GM20000 (cell line): ENCODE measurements around the gene DPH1.

Experiments used
- DNase-seq: peaks from one replicate; pipeline ENCODE4 v3.0.0; 2012; ENCODE audit warnings: low spot score
- TF ChIP-seq, protein P1 (sequence below): IDR thresholded peaks from 2 replicates; pipeline ENCODE4 v1.5.1; 2012; ENCODE audit warnings: mild to moderate bottlenecking, control low read depth; ENCODE audit errors: extremely low read depth, missing control alignments

DPH1 gene

DNA sequence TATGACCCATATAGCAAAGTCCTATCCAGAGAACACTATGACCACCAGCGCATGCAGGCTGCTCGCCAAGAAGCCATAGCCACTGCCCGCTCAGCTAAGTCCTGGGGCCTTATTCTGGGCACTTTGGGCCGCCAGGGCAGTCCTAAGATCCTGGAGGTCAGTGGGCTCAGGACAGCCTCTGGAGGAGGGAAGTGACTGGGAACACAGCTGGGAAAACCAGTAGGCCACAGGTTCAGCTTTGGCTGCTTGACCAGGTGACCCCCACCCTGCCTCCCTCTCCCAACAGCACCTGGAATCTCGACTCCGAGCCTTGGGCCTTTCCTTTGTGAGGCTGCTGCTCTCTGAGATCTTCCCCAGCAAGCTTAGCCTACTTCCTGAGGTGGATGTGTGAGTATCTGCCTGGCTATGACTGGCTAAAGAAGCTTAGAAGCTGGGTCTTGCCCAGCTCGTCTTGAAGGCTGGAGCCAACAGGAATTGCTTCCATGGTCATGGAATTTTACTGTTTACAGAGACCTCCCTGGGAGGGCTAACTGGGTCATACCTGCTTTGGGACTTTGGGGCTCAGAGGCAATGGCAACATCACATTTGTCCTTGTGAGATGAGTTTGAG, 10.4 kb downstream of the DPH1 start:
- no peak for DNase-seq
- TF ChIP-seq, protein P1, sequence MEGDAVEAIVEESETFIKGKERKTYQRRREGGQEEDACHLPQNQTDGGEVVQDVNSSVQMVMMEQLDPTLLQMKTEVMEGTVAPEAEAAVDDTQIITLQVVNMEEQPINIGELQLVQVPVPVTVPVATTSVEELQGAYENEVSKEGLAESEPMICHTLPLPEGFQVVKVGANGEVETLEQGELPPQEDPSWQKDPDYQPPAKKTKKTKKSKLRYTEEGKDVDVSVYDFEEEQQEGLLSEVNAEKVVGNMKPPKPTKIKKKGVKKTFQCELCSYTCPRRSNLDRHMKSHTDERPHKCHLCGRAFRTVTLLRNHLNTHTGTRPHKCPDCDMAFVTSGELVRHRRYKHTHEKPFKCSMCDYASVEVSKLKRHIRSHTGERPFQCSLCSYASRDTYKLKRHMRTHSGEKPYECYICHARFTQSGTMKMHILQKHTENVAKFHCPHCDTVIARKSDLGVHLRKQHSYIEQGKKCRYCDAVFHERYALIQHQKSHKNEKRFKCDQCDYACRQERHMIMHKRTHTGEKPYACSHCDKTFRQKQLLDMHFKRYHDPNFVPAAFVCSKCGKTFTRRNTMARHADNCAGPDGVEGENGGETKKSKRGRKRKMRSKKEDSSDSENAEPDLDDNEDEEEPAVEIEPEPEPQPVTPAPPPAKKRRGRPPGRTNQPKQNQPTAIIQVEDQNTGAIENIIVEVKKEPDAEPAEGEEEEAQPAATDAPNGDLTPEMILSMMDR, result no peak

- DNase-seq, result no peak
- TF ChIP-seq, protein P1, result no peak
Measured at GRCh38 chr17:2040942-2041560, 11.1 kb downstream of the DPH1 start.

DNA sequence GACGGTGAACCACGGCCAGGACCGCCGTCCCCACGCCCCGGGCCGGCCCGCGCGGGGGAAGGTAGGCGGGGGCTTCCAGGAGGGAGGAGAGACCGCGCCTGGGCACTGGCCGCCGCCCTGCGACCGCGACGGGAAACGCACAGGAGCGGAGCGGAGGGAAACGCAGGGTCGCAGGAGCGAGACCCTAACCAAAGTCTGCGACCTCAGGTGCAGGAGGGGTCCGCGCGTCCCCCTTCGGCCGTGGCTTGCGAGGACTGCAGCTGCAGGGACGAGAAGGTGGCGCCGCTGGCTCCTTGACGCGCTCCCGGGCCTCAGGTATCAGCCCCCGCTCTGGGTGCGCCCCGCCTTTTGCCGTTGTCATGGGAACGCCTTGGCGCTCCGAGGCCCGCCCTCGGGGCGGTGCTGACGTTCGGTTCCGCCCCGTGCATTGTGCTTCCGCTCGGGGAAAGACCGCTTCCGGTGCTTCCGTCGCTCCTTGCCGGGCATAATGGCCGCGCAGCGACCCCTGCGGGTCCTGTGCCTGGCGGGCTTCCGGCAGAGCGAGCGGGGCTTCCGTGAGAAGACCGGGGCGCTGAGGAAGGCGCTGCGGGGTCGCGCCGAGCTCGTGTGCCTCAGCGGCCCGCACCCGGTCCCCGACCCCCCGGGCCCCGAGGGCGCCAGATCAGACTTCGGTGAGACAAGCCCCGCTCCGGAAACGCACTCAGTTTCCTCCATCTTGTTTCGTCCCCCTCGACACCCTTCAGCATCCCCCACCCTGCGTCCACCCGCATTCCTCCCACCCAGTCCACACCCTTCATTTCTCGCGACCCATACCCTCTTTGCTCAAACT, 11.8 kb downstream of the DPH1 start, which contains the start of gene OVCA2:
OVCA2 (plus strand) TSS at position 462 of the 829 bp plus-strand sequence; CDS start at position 488, 26 bp downstream.
- peak; percentile 99 for DNase-seq
- TF ChIP-seq, protein P1, result peak; percentile 60

DNA sequence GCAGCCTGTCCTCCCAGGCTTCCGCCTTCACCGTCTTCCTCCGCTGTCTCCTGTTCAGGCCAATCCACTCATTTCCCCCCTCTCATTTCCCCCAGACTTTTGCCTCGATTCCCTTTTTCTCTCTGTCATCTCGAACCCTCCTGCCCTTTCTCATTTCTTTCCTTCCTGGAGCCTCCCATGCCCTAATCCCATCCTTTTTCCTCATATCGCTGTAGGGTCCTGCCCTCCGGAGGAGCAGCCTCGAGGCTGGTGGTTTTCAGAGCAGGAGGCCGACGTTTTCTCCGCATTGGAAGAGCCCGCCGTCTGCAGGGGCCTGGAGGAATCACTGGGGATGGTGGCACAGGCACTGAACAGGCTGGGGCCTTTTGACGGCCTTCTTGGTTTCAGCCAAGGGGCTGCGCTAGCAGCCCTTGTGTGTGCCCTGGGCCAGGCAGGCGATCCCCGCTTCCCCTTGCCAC, 12.5 kb downstream of the DPH1 start:
- DNase-seq, result no peak
- TF ChIP-seq, protein P1, result no peak

DNA sequence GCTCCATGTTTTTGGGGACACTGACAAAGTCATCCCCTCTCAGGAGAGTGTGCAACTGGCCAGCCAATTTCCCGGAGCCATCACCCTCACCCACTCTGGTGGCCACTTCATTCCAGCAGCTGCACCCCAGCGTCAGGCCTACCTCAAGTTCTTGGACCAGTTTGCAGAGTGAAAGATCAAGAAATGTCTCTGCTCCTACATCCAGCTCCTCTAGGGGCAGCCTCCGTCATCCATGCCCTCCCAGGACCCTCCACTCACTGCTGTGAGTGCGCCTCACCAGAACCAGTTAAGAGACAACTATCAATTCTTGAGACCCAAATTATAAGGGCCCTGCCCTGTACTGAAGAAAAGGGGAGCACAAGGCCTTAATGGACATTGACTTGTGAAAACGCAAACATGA, 13.0 kb downstream of the DPH1 start:
- no peak for DNase-seq
- TF ChIP-seq, protein P1, result no peak

GRCh38 chr17:2043785-2044184, 13.8 kb downstream of the DPH1 start:
- no peak for DNase-seq
- TF ChIP-seq, protein P1, result no peak
